ENCODE measurements around the gene SV2C.

SV2C gene

GRCh38 chr5:76169146-76169905 lies 86.1 kb downstream of the SV2C start:
- no peaks in the 10 kb centered on the region for H3K27me3 ChIP-seq (ENCODE audit: insufficient read depth, low read length)
- no peak overlapping the region for H3K27ac ChIP-seq (ENCODE audit: low read length)
- H3K9me3 ChIP-seq (ENCODE audit: insufficient read depth, low read depth, low read length) = 0 out of 2 replicates have a peak, but pooled peaks cover 3% of the 10 kb centered on the region
- no peak overlapping the region for H3K9ac ChIP-seq (ENCODE audit: low read depth, low read length)
- no peak overlapping the region for H3K4me3 ChIP-seq (ENCODE audit: low read length)
- no peaks in the 10 kb centered on the region for H3K4me1 ChIP-seq (ENCODE audit: insufficient read depth, low read length)
- H3K36me3 ChIP-seq (ENCODE audit: insufficient read depth, low read depth, low read length) = no peaks in the 10 kb centered on the region

DNA sequence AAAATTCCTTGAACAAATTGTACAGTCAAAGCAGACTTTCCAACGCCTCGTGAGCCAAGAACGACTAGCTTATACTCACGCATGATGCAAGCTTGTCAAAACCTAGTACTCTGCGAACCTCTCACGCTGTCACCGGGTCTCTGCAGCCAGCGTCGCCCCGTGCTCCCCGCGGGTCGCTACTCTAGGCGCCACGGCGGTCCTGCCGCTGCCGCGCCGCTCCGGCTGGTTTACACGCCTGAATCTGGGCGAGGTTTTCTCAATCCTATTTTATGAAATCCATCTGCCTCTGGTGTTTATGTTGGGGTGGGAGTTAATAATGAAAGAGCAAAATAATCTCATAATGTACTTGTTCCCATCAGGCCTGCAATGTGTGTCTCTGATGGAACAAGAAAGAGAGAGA lies 90.9 kb downstream of the SV2C start:
- no peaks in the 10 kb centered on the region for H3K36me3 ChIP-seq (ENCODE audit: insufficient read depth, low read depth, low read length)
- no peaks in the 10 kb centered on the region for H3K27me3 ChIP-seq (ENCODE audit: insufficient read depth, low read length)
- H3K4me3 ChIP-seq (ENCODE audit: low read length) = no peak overlapping the region
- no peak overlapping the region for H3K27ac ChIP-seq (ENCODE audit: low read length)
- H3K9ac ChIP-seq (ENCODE audit: low read depth, low read length) = no peak overlapping the region
- H3K4me1 ChIP-seq (ENCODE audit: insufficient read depth, low read length) = 0 out of 2 replicates have a peak, but pooled peaks cover 2% of the 10 kb centered on the region
- no peaks in the 10 kb centered on the region for H3K9me3 ChIP-seq (ENCODE audit: insufficient read depth, low read depth, low read length)

GRCh38 chr5:76175051-76175666 lies 92.0 kb downstream of the SV2C start:
- no peak overlapping the region for H3K4me3 ChIP-seq (ENCODE audit: low read length)
- H3K9me3 ChIP-seq (ENCODE audit: insufficient read depth, low read depth, low read length) = no peaks in the 10 kb centered on the region
- no peaks in the 10 kb centered on the region for H3K36me3 ChIP-seq (ENCODE audit: insufficient read depth, low read depth, low read length)
- H3K27ac ChIP-seq (ENCODE audit: low read length) = no peak overlapping the region
- 0 out of 2 replicates have a peak, but pooled peaks cover 2% of the 10 kb centered on the region for H3K4me1 ChIP-seq (ENCODE audit: insufficient read depth, low read length)
- no peaks in the 10 kb centered on the region for H3K27me3 ChIP-seq (ENCODE audit: insufficient read depth, low read length)
- no peak overlapping the region for H3K9ac ChIP-seq (ENCODE audit: low read depth, low read length)

DNA sequence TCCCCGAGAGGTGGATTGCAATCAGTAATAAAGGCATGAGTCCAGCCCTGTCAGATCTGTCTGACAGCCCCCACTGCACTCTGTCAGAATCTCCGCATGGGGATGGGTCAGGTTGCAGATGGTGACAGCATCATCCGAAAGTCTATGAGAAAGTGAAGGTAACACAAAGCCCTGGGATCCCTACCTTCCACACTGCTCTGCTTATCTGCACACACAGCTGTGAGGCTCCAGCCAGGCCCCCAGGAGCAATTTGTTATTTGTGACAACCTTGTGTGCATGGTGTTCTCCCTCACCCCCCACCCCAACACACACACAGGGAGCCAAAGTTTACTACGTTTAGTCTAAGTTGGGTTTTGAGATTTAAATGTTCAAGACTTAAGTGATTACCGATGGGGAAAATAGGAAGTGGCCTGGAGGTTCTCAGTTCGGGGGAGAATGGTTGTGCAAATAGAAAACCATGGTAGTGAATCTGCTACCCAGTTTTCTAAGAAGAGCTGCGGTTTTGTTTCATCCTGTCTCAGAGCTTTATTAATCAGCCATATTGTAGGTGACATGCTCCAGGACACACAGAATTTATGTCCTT lies 92.7 kb downstream of the SV2C start:
- Histone ChIP-seq H3K27ac (ENCODE audit: low read length) (no peak overlapping the region), H3K9me3 (ENCODE audit: insufficient read depth, low read depth, low read length) (no peaks in the 10 kb centered on the region), H3K36me3 (ENCODE audit: insufficient read depth, low read depth, low read length) (no peaks in the 10 kb centered on the region), H3K27me3 (ENCODE audit: insufficient read depth, low read length) (no peaks in the 10 kb centered on the region), H3K4me1 (ENCODE audit: insufficient read depth, low read length) (0 out of 2 replicates have a peak, but pooled peaks cover 2% of the 10 kb centered on the region), H3K9ac (ENCODE audit: low read depth, low read length) (no peak overlapping the region), H3K4me3 (ENCODE audit: low read length) (no peak overlapping the region)

DNA sequence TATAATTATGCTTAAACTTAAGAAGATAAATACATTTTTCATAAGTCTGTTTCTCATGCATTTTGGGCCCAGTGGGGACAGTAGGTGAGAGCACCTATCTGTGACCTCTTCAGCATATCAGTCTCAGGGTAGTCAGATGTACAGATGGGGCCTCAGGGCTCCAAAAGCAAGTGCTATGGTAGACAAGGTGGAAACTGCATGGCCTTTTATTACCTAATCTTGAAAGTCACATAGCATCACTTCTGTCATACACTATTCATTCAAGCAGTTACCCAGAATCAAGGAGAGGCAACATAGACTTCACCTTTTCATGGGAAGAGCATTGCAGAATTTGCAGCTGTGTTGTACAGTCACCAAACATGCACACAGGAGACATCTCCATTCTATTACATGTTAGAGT lies 94.8 kb downstream of the SV2C start:
- H3K36me3 ChIP-seq (ENCODE audit: insufficient read depth, low read depth, low read length) = no peaks in the 10 kb centered on the region
- H3K27ac ChIP-seq (ENCODE audit: low read length) = no peak overlapping the region
- 0 out of 2 replicates have a peak, but pooled peaks cover 2% of the 10 kb centered on the region for H3K4me1 ChIP-seq (ENCODE audit: insufficient read depth, low read length)
- H3K9ac ChIP-seq (ENCODE audit: low read depth, low read length) = no peak overlapping the region
- no peaks in the 10 kb centered on the region for H3K9me3 ChIP-seq (ENCODE audit: insufficient read depth, low read depth, low read length)
- H3K27me3 ChIP-seq (ENCODE audit: insufficient read depth, low read length) = no peaks in the 10 kb centered on the region
- H3K4me3 ChIP-seq (ENCODE audit: low read length) = no peak overlapping the region

GRCh38 chr5:76178913-76179312 lies 95.7 kb downstream of the SV2C start:
- 0 out of 2 replicates have a peak, but pooled peaks cover 2% of the 10 kb centered on the region for H3K4me1 ChIP-seq (ENCODE audit: insufficient read depth, low read length)

GRCh38 chr5:76180814-76181805 lies 97.9 kb downstream of the SV2C start:
- no peak overlapping the region for H3K9ac ChIP-seq (ENCODE audit: low read depth, low read length)
- H3K9me3 ChIP-seq (ENCODE audit: insufficient read depth, low read depth, low read length) = peaks cover 6% of the 10 kb centered on the region
- H3K27me3 ChIP-seq (ENCODE audit: insufficient read depth, low read length) = no peaks in the 10 kb centered on the region
- H3K4me1 ChIP-seq (ENCODE audit: insufficient read depth, low read length) = no peaks in the 10 kb centered on the region
- H3K4me3 ChIP-seq (ENCODE audit: low read length) = no peak overlapping the region
- H3K36me3 ChIP-seq (ENCODE audit: insufficient read depth, low read depth, low read length) = no peaks in the 10 kb centered on the region
- H3K27ac ChIP-seq (ENCODE audit: low read length) = no peak overlapping the region

More at GRCh38 chr5:76178913-76179312, 95.7 kb downstream of the SV2C start:
- Histone ChIP-seq H3K27ac (ENCODE audit: low read length) (no peak overlapping the region), H3K4me3 (ENCODE audit: low read length) (no peak overlapping the region), H3K27me3 (ENCODE audit: insufficient read depth, low read length) (no peaks in the 10 kb centered on the region), H3K9ac (ENCODE audit: low read depth, low read length) (no peak overlapping the region), H3K9me3 (ENCODE audit: insufficient read depth, low read depth, low read length) (no peaks in the 10 kb centered on the region), H3K36me3 (ENCODE audit: insufficient read depth, low read depth, low read length) (no peaks in the 10 kb centered on the region)

GRCh38 chr5:76187386-76187785 lies 104.2 kb downstream of the SV2C start:
- Histone ChIP-seq H3K27ac (ENCODE audit: low read length) (no peak overlapping the region), H3K4me3 (ENCODE audit: low read length) (no peak overlapping the region), H3K36me3 (ENCODE audit: insufficient read depth, low read depth, low read length) (no peaks in the 10 kb centered on the region), H3K9me3 (ENCODE audit: insufficient read depth, low read depth, low read length) (peaks cover 6% of the 10 kb centered on the region), H3K4me1 (ENCODE audit: insufficient read depth, low read length) (no peaks in the 10 kb centered on the region), H3K9ac (ENCODE audit: low read depth, low read length) (no peak overlapping the region), H3K27me3 (ENCODE audit: insufficient read depth, low read length) (no peaks in the 10 kb centered on the region)

- Histone ChIP-seq H3K9ac (ENCODE audit: low read depth, low read length) (no peak overlapping the region), H3K27me3 (ENCODE audit: insufficient read depth, low read length) (no peaks in the 10 kb centered on the region), H3K36me3 (ENCODE audit: insufficient read depth, low read depth, low read length) (no peaks in the 10 kb centered on the region), H3K27ac (ENCODE audit: low read length) (no peak overlapping the region), H3K4me3 (ENCODE audit: low read length) (no peak overlapping the region), H3K9me3 (ENCODE audit: insufficient read depth, low read depth, low read length) (peaks cover 3% of the 10 kb centered on the region), H3K4me1 (ENCODE audit: insufficient read depth, low read length) (peaks cover 10% of the 10 kb centered on the region; the same call in 1 of the 2 replicates)
Observed at GRCh38 chr5:76190356-76190755, 107.2 kb downstream of the SV2C start.

- Histone ChIP-seq H3K4me1 (ENCODE audit: insufficient read depth, low read length) (peaks cover 26% of the 10 kb centered on the region), H3K4me3 (ENCODE audit: low read length) (no peak overlapping the region), H3K9ac (ENCODE audit: low read depth, low read length) (no peak overlapping the region), H3K27ac (ENCODE audit: low read length) (no peak overlapping the region), H3K36me3 (ENCODE audit: insufficient read depth, low read depth, low read length) (no peaks in the 10 kb centered on the region), H3K9me3 (ENCODE audit: insufficient read depth, low read depth, low read length) (no peaks in the 10 kb centered on the region), H3K27me3 (ENCODE audit: insufficient read depth, low read length) (no peaks in the 10 kb centered on the region)
Observed at GRCh38 chr5:76192837-76193236, 109.7 kb downstream of the SV2C start.

- Histone ChIP-seq H3K9me3 (ENCODE audit: insufficient read depth, low read depth, low read length) (no peaks in the 10 kb centered on the region), H3K4me1 (ENCODE audit: insufficient read depth, low read length) (peaks cover 28% of the 10 kb centered on the region), H3K36me3 (ENCODE audit: insufficient read depth, low read depth, low read length) (no peaks in the 10 kb centered on the region), H3K27ac (ENCODE audit: low read length) (no peak overlapping the region), H3K27me3 (ENCODE audit: insufficient read depth, low read length) (no peaks in the 10 kb centered on the region), H3K4me3 (ENCODE audit: low read length) (no peak overlapping the region), H3K9ac (ENCODE audit: low read depth, low read length) (no peak overlapping the region)
Observed at GRCh38 chr5:76193635-76194034, 110.5 kb downstream of the SV2C start.

Measured in iPS-20b (cell line).